HepG2 (cell line): ENCODE data around the gene SECISBP2L. TPM values are rescaled to one million over a fixed set of nuclear protein-coding genes. Genes with fewer than 3 reads are reported as not detected.

Experiments
- AKAP8 ChIP-seq: sonication (generic); formaldehyde crosslinking; IDR thresholded peaks from 2 replicates; pipeline ENCODE4 v1.5.1; 2020; ENCODE audit warnings: mild to moderate bottlenecking, missing genetic modification reagents
- DR1 ChIP-seq: sonication (generic); formaldehyde crosslinking; IDR thresholded peaks from 2 replicates; pipeline ENCODE4 v1.8.0; 2021; ENCODE audit warnings: mild to moderate bottlenecking, missing genetic modification reagents, inconsistent platforms
- KIAA2018 ChIP-seq: sonication (generic); formaldehyde crosslinking; IDR thresholded peaks from 2 replicates; pipeline ENCODE4 v1.5.0; 2020; ENCODE audit warnings: mild to moderate bottlenecking, missing genetic modification reagents, borderline replicate concordance
- MAX ChIP-seq: IDR thresholded peaks from 2 replicates; pipeline ENCODE4 v1.6.1; 2012; ENCODE audit warnings: inconsistent platforms
- NKX3-1 ChIP-seq: sonication (generic); formaldehyde crosslinking; IDR thresholded peaks from 2 replicates; pipeline ENCODE4 v1.5.0; 2020; ENCODE audit warnings: missing genetic modification reagents
- ZHX2 ChIP-seq, 2 experiments: sonication (generic) in 1 of 2; formaldehyde crosslinking in 1 of 2; IDR thresholded peaks; 2 replicates each; pipeline versions ENCODE4 v1.6.1 to v1.9.0; 2014 to 2022; ENCODE audit warnings: antibody characterized with exemption in 1 of 2, borderline replicate concordance in 1 of 2, inconsistent platforms in 1 of 2, low read depth in 1 of 2, missing genetic modification reagents in 1 of 2
- ZMAT3 ChIP-seq: sonication (generic); formaldehyde crosslinking; conservative IDR thresholded peaks from 2 replicates; pipeline ENCODE4 v1.7.0; 2021; ENCODE audit warnings: missing genetic modification reagents
- ZNF446 ChIP-seq: sonication (generic); formaldehyde crosslinking; IDR thresholded peaks from 2 replicates; pipeline ENCODE4 v1.5.0; 2020; ENCODE audit warnings: mild to moderate bottlenecking, missing genetic modification reagents
- ZNF543 ChIP-seq: sonication (generic); formaldehyde crosslinking; IDR thresholded peaks from 2 replicates; pipeline ENCODE4 v1.4.0; 2020; ENCODE audit warnings: mild to moderate bottlenecking, missing genetic modification reagents
- ZNF772 ChIP-seq: sonication (generic); formaldehyde crosslinking; IDR thresholded peaks from 2 replicates; pipeline ENCODE4 v1.5.0; 2020; ENCODE audit warnings: mild to moderate bottlenecking, missing genetic modification reagents
- polyA plus RNA-seq, 8 experiments: library from polyadenylated mRNA; depleted of rRNA in 3 of 8; stranded (reverse) in 7 of 8; unstranded in 1 of 8; fragments of >200 nt; fragmentation: Illumina TruSeq in 4 of 8; extraction: Trizol in 4 of 8; gene quantifications; 2 replicates each; pipeline versions ENCODE4 v1.2.1 to v1.2.3, GENCODE V29; 2011 to 2016; ENCODE audit warnings: low read depth in 4 of 8, missing spikeins in 1 of 8, mixed read lengths in 1 of 8; ENCODE audit not compliant: insufficient read depth in 1 of 8
- total RNA-seq, 5 experiments: library from RNA; depleted of rRNA; stranded (reverse); fragments of >200 nt; fragmentation: Illumina TruSeq; extraction: Trizol; gene quantifications; 2 replicates each; pipeline ENCODE4 v1.2.3, GENCODE V29; 2016; ENCODE audit warnings: low read depth in 1 of 5
- TF ChIP-seq, protein P1 (sequence below): sonication (generic); formaldehyde crosslinking; IDR thresholded peaks from 2 replicates; pipeline ENCODE4 v1.4.0; 2020; ENCODE audit warnings: low read depth, mild to moderate bottlenecking, missing genetic modification reagents

The SECISBP2L gene
- total and polyA plus RNA-seq, 2 of the 13 experiments (the other 11 are each of a cell fraction or from before 2014, with no cell fraction given) = 13.9 to 15.6 TPM

GRCh38 chr15:49046220-49047102, at the start of gene SECISBP2L (continued):
- TF ChIP-seq ZMAT3 (no peak), ZHX2 (IDR thresholded peaks at IDR 0.05; ENCODE audit: low read depth) (peak; percentile 85; the same call in 1 of the 2 replicates), ZHX2 (CRISPR knock-in tag; IDR thresholded peaks at IDR 0.05; ENCODE audit: borderline replicate concordance) (no peak; the same call in 1 of the 2 replicates), ZNF543 (CRISPR knock-in tag) (peak; percentile 92), ZNF446 (no peak), ZNF772 (peak; percentile 14; the same call in 1 of the 2 replicates), MAX (peak; percentile 57; the same call in 1 of the 2 replicates), KIAA2018 (CRISPR knock-in tag) (no peak), AKAP8 (CRISPR knock-in tag) (peak; percentile 47; the same call in 1 of the 2 replicates), DR1 (CRISPR knock-in tag) (peak; percentile 86), NKX3-1 (CRISPR knock-in tag) (no peak)
- TF ChIP-seq, protein P1, sequence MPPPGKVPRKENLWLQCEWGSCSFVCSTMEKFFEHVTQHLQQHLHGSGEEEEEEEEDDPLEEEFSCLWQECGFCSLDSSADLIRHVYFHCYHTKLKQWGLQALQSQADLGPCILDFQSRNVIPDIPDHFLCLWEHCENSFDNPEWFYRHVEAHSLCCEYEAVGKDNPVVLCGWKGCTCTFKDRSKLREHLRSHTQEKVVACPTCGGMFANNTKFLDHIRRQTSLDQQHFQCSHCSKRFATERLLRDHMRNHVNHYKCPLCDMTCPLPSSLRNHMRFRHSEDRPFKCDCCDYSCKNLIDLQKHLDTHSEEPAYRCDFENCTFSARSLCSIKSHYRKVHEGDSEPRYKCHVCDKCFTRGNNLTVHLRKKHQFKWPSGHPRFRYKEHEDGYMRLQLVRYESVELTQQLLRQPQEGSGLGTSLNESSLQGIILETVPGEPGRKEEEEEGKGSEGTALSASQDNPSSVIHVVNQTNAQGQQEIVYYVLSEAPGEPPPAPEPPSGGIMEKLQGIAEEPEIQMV (CRISPR knock-in tag) = 0 out of 2 replicates have a peak, but pooled peaks have one; percentile 66
